Aortic smooth muscle cell (primary cell): ENCODE results near the gene SNCAIP. TPM values are rescaled to one million over a fixed set of nuclear protein-coding genes. Genes with fewer than 3 reads are reported as not detected.

Source experiments
- total RNA-seq: library from RNA; depleted of rRNA; stranded (reverse); fragments of >200 nt; gene quantifications from 2 replicates; pipeline ENCODE4 v1.2.3, GENCODE V29; 2014

SNCAIP gene
- total RNA-seq: 0.93 and 1.5 TPM in 2 replicates

DNA sequence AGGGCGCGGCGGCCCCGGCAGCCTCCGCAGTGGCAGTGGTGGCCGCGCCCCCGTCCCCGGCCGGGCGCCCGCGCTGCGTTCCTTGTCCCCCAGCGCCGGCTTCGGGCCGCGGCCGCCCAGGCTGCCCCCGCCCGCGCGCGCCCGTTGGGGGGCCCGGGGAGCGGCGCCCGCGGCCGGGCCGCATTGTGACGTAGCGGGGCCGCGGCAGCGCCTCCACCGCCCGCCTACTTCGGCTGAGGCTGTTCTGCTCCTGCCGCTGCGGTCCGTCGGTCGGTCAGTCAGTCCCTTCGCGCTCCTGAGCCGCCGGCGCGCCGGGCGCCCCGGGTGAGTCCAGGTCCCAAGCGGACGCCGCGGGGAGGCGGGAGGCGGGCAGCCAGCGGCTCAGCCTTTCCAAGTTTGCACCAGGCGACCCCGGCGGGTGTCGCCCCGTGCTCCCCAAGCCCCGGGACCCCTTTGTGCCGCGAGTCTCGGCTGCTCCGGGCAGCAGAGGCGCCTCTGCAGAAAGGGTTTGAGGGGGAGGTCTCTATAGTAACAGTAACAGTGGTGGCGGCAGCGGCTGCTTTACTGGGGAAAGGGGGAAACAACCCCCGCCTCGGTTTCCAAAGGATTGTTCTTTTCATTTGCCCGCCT lies at the start of gene SNCAIP:
Gene SNCAIP (plus strand): TSS at position 277 of the 630 bp plus-strand sequence. CDS start 78,898 bp downstream, outside the sequence.

Other genes with a start within 250 kb of the SNCAIP start
- gene LOX, start 234.0 kb upstream of the SNCAIP start, total RNA-seq: 38.6 and 78.5 TPM in 2 replicates
- gene ZNF474, start 182.7 kb upstream of the SNCAIP start, total RNA-seq: 0.12 and 0.13 TPM in 2 replicates